Measurements from ENCODE around the gene TM9SF2. TPM values are rescaled to one million over a fixed set of nuclear protein-coding genes. Genes with fewer than 3 reads are reported as not detected.
A peak's percentile ranks its signal among the peaks of the same experiment; 100 is the strongest.

The TM9SF2 gene
- polyA plus RNA-seq, 1 experiment, result 125 TPM

DNA sequence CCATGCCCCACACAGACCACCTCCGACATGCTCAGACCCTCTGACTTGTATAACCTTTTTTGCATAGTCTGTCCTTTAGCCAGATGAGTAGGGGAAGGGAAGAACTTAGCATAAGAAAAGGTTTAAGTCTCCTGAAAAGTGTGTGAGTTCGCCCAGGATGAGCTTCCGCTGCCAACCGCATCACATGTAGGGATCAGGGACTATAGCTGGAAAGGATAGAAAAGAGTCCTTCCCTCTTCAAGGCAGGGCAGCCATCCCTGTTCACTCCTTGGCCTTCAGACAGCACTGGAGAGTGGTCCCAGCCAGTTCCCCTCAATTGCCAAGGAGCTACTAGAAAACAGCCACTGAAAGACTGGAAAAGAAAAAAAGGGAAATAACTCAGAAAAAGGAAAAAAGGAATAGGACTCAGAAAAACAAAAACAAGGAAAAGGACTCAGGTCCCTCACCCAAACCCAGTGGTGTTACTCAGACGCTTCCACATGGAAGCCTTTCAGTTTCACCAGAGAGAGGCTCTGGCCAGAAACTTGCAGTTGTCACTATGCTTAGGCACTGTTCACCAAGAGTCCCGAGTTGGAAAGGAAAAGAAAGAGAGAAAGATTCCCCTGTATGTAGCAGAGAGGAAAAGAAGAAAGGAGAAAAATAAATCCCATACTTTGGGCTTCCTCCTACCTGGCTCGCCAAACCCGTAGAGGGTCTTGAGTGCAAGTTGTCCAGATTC lies 5.6 kb upstream of the TM9SF2 start:
- Histone ChIP-seq H3K27me3 (ENCODE audit: control insufficient read depth, insufficient read depth, low read length) (no peaks in the 10 kb centered on the region), H3K27ac (ENCODE audit: low read depth, low read length) (peak overlapping the region; percentile 31), H3K4me3 (ENCODE audit: low read depth, low read length) (0 out of 2 replicates have a peak overlapping the region, but pooled peaks have one; percentile 10), H3K9me3 (ENCODE audit: control insufficient read depth, insufficient read depth, low read length) (peaks cover 4% of the 10 kb centered on the region; the same call in 1 of the 2 replicates)
- ChIA-PET POLR2A (no interaction called here), CTCF (no interaction called here)
- TF ChIP-seq CTCF (IDR thresholded peaks at IDR 0.05; ENCODE audit: low read depth, low read length), result no peak
- DNase-seq (ENCODE audit: low read depth, low spot score), result no peak

- ChIA-PET CTCF (interaction anchor here (0.6 kb wide), 1 partner anchor 25 kb away, joined by 4 read pairs; no protein-coding TSS in a partner anchor), POLR2A (no interaction called here)
- Histone ChIP-seq H3K4me3 (ENCODE audit: low read depth, low read length) (0 out of 2 replicates have a peak overlapping the region, but pooled peaks have one; percentile 10), H3K9me3 (ENCODE audit: control insufficient read depth, insufficient read depth, low read length) (peaks cover 4% of the 10 kb centered on the region; the same call in 1 of the 2 replicates), H3K27me3 (ENCODE audit: control insufficient read depth, insufficient read depth, low read length) (no peaks in the 10 kb centered on the region), H3K27ac (ENCODE audit: low read depth, low read length) (no peak overlapping the region)
- no peak for TF ChIP-seq CTCF (IDR thresholded peaks at IDR 0.05; ENCODE audit: low read depth, low read length)
- no peak for DNase-seq (ENCODE audit: low read depth, low spot score)
Observed at GRCh38 chr13:99496184-99497142, 4.8 kb upstream of the TM9SF2 start.

DNA sequence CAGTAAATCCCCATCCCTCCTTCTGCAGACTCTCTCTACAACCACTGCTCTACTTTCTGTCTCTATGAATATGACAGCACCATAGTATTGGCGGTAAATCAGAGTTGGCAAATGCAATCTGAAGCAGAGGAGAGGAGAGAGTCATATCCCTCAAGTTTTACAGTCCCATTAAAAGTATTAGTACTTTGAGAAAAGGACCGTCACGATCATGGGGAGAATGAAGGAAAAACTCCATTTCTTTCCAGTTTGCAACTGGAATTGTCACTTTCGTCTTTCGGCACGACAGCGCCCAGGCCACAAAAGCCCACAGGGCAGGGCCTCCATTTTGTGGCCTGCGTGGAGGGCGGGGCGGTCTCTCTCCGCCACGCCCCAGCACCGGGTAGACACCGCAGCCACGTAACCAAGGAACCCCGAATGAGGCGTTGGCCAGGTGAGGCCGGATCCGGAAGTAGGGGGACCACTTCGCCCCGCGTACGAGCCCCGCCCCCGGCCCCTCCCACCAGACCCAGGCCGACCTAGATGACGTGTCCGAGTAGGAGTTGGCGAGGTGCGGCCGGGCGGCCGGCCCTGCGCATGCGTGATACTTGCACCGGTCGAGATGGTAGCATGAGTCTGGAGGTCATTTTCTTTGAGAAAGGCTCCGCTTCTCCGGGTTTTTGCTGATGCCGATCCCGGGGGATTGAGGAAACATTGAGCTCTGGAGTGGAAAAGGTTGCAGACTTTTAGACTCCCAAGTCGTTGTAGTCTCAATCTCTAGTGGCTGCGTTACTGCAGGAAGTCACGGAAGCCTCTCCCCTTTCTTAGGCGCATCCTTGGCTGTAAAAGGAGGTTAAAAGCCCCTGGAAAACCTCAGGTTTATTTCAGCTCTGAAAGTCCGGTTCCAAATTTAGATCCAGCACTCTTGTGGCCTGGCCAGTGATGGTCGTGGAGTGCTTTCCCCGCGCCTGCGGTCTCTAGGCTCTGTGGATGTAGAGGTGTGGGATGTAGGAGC lies 2.8 kb upstream of the TM9SF2 start:
- Histone ChIP-seq H3K9me3 (ENCODE audit: control insufficient read depth, insufficient read depth, low read length) (peaks cover 4% of the 10 kb centered on the region; the same call in 1 of the 2 replicates), H3K27ac (ENCODE audit: low read depth, low read length) (peak overlapping the region; percentile 82), H3K4me3 (ENCODE audit: low read depth, low read length) (peak overlapping the region; percentile 63), H3K27me3 (ENCODE audit: control insufficient read depth, insufficient read depth, low read length) (no peaks in the 10 kb centered on the region)
- ChIA-PET CTCF (interaction anchor here (1.0 kb wide), 1 partner anchor 62 kb away, joined by 3 read pairs; no protein-coding TSS in a partner anchor), POLR2A (interaction anchor here (0.7 kb wide), 1 partner anchor 544 kb away, joined by 3 read pairs; no protein-coding TSS in a partner anchor)
- peak; percentile 89 for DNase-seq (ENCODE audit: low read depth, low spot score)
- TF ChIP-seq CTCF (IDR thresholded peaks at IDR 0.05; ENCODE audit: low read depth, low read length), result no peak

DNA sequence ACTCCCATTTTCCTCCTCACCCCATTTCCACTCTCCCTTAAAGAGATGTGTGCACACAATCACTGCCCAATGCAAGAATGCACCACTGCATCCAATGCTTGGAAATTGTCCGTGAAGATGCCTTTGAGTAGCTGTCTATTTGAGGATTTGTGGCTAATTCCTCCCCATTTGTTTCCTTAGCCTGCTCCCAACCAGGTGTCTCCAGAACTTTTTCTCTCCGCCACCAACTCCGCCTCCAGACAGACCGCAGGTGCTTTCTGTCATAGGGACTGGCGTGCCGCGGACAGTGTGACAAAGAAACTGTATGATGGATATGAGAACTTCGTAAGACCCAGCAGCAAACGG lies 461 bp upstream of the TM9SF2 start:
- POLR2A ChIA-PET, result interaction anchor here (0.6 kb wide), 1 partner anchor 31 kb away, joined by 3 read pairs; no protein-coding TSS in a partner anchor
- Histone ChIP-seq H3K9me3 (ENCODE audit: control insufficient read depth, insufficient read depth, low read length) (peaks cover 4% of the 10 kb centered on the region; the same call in 1 of the 2 replicates), H3K27me3 (ENCODE audit: control insufficient read depth, insufficient read depth, low read length) (no peaks in the 10 kb centered on the region), H3K27ac (ENCODE audit: low read depth, low read length) (peak overlapping the region; percentile 21), H3K4me3 (ENCODE audit: low read depth, low read length) (peak overlapping the region; percentile 94)
- CTCF ChIA-PET, result interaction anchor here (0.6 to 3.7 kb wide), 2 partner anchors 64 to 1073 kb away, joined by 4 to 25 read pairs; no protein-coding TSS in a partner anchor
- no peak for TF ChIP-seq CTCF (IDR thresholded peaks at IDR 0.05; ENCODE audit: low read depth, low read length)
- no peak for DNase-seq (ENCODE audit: low read depth, low spot score)
